Measurements from ENCODE around the gene RXRA. TPM values are rescaled to one million over a fixed set of nuclear protein-coding genes. Genes with fewer than 3 reads are reported as not detected.

RXRA gene
- total and polyA plus RNA-seq, 3 experiments from 2014 or later = 2.1 to 10.0 (median 9.9) TPM

- Histone ChIP-seq H3K4me3 (ENCODE audit: low read length) (no peak overlapping the region), H3K9me3 (ENCODE audit: low read length) (no peaks in the 10 kb centered on the region), H3K27ac (ENCODE audit: low read depth, low read length) (no peak overlapping the region), H3K36me3 (ENCODE audit: insufficient read depth, low read length) (no peaks in the 10 kb centered on the region), H3K4me1 (ENCODE audit: insufficient read depth, low read length) (no peaks in the 10 kb centered on the region), H3K27me3 (ENCODE audit: insufficient read depth, low read length, poor library complexity, severe bottlenecking) (no peaks in the 10 kb centered on the region)
- Mint-ChIP-seq H3K27me3 (peaks cover 2 to 4% of the 10 kb centered on the region in 2 donors), H3K4me3 (no peak overlapping the region), H3K36me3 (peaks cover 0 to 4% (median 0%) of the 10 kb centered on the region in 3 donors), H3K27ac (peak overlapping the region in 1 of 8 donors; percentile 33), H3K9me3 (peaks cover 0 to 4% (median 2%) of the 10 kb centered on the region in 5 donors), H3K4me1 (peaks cover 0 to 2% (median 0%) of the 10 kb centered on the region in 3 donors)
- CTCF ChIA-PET = interaction anchor here (1.2 kb wide), 1 partner anchor 148 kb away, joined by 5 read pairs; no protein-coding TSS in a partner anchor
- peak in 1 of 5 donors; percentile 13 for DNase-seq
- POLR2A ChIA-PET = no interaction called here
These were observed 7.8 kb upstream of the RXRA start for GRCh38 chr9:134318481-134318891.

DNA sequence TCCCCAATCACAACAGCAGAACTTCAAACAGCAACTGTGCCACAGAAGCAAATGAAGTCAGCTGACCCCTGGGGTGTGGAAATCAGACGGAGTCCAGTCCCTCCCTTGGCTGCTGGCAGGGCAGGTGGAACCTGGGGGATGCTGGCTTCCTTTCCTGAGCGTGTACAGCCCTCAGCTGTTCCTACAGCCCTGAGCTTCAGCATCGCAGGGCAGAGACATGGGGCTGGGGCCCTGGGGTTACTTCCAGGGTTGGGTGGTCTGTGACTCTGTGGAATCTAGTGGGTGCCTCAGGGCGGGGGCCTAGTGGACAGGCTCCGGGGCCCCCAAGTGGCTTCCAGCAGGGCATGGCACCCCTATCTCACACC lies 7.3 kb upstream of the RXRA start:
- Mint-ChIP-seq H3K4me1 (peaks cover 0 to 2% (median 0%) of the 10 kb centered on the region in 3 donors), H3K36me3 (no peaks in the 10 kb centered on the region), H3K9me3 (no peaks in the 10 kb centered on the region), H3K27ac (peak overlapping the region in 1 of 8 donors; percentile 33), H3K4me3 (no peak overlapping the region), H3K27me3 (peaks cover 0 to 2% of the 10 kb centered on the region in 2 donors)
- H3K4me3 ChIP-seq (ENCODE audit: low read length) = no peak overlapping the region
- ChIA-PET CTCF (interaction anchor here (1.2 kb wide), 1 partner anchor 148 kb away, joined by 5 read pairs; no protein-coding TSS in a partner anchor), POLR2A (no interaction called here)
- H3K9me3 ChIP-seq (ENCODE audit: low read length) = no peaks in the 10 kb centered on the region
- no peaks in the 10 kb centered on the region for H3K4me1 ChIP-seq (ENCODE audit: insufficient read depth, low read length)
- peak in 1 of 5 donors; percentile 43 for DNase-seq
- no peak overlapping the region for H3K27ac ChIP-seq (ENCODE audit: low read depth, low read length)
- H3K27me3 ChIP-seq (ENCODE audit: insufficient read depth, low read length, poor library complexity, severe bottlenecking) = no peaks in the 10 kb centered on the region
- no peaks in the 10 kb centered on the region for H3K36me3 ChIP-seq (ENCODE audit: insufficient read depth, low read length)

- Histone ChIP-seq H3K4me1 (ENCODE audit: insufficient read depth, low read length) (peaks cover 3% of the 10 kb centered on the region), H3K27ac (ENCODE audit: low read depth, low read length) (no peak overlapping the region), H3K9me3 (ENCODE audit: low read length) (no peaks in the 10 kb centered on the region), H3K36me3 (ENCODE audit: insufficient read depth, low read length) (no peaks in the 10 kb centered on the region), H3K27me3 (ENCODE audit: insufficient read depth, low read length, poor library complexity, severe bottlenecking) (no peaks in the 10 kb centered on the region), H3K4me3 (ENCODE audit: low read length) (no peak overlapping the region)
- Mint-ChIP-seq H3K27ac (no peak overlapping the region), H3K4me1 (peaks cover 3 to 7% (median 5%) of the 10 kb centered on the region in 3 donors), H3K9me3 (no peaks in the 10 kb centered on the region), H3K27me3 (peaks cover 0 to 4% of the 10 kb centered on the region in 2 donors), H3K4me3 (no peak overlapping the region), H3K36me3 (no peaks in the 10 kb centered on the region)
- ChIA-PET POLR2A (interaction anchor here (0.5 kb wide), 1 partner anchor 1434 kb away, joined by 3 read pairs; no protein-coding TSS in a partner anchor), CTCF (no interaction called here)
- DNase-seq = peak in 1 of 5 donors; percentile 35
These were observed 6.7 kb upstream of the RXRA start for GRCh38 chr9:134319306-134320125.

GRCh38 chr9:134320126-134320867 lies 6.0 kb upstream of the RXRA start:
- H3K27me3 Mint-ChIP-seq = peaks cover 0 to 6% of the 10 kb centered on the region in 2 donors
- peak overlapping the region in 1 of 8 donors; percentile 12 for H3K27ac Mint-ChIP-seq
- H3K9me3 Mint-ChIP-seq = no peaks in the 10 kb centered on the region
- peak in 1 of 5 donors; percentile 46 for DNase-seq
- Histone ChIP-seq H3K36me3 (ENCODE audit: insufficient read depth, low read length) (no peaks in the 10 kb centered on the region), H3K4me3 (ENCODE audit: low read length) (no peak overlapping the region), H3K27ac (ENCODE audit: low read depth, low read length) (no peak overlapping the region), H3K27me3 (ENCODE audit: insufficient read depth, low read length, poor library complexity, severe bottlenecking) (no peaks in the 10 kb centered on the region), H3K4me1 (ENCODE audit: insufficient read depth, low read length) (peaks cover 3% of the 10 kb centered on the region), H3K9me3 (ENCODE audit: low read length) (no peaks in the 10 kb centered on the region)
- H3K4me1 Mint-ChIP-seq = peaks cover 4 to 14% (median 8%) of the 10 kb centered on the region in 3 donors
- H3K36me3 Mint-ChIP-seq = no peaks in the 10 kb centered on the region
- POLR2A ChIA-PET = interaction anchor here (0.5 kb wide), 1 partner anchor 1434 kb away, joined by 3 read pairs; no protein-coding TSS in a partner anchor
- CTCF ChIA-PET = no interaction called here
- H3K4me3 Mint-ChIP-seq = peak overlapping the region in 1 of 7 donors; percentile 50

- peaks cover 4 to 14% (median 8%) of the 10 kb centered on the region in 3 donors for H3K4me1 Mint-ChIP-seq
- CTCF ChIA-PET = no interaction called here
- H3K27me3 Mint-ChIP-seq = peaks cover 0 to 6% of the 10 kb centered on the region in 2 donors
These were observed 5.3 kb upstream of the RXRA start for GRCh38 chr9:134320868-134321471.

DNA sequence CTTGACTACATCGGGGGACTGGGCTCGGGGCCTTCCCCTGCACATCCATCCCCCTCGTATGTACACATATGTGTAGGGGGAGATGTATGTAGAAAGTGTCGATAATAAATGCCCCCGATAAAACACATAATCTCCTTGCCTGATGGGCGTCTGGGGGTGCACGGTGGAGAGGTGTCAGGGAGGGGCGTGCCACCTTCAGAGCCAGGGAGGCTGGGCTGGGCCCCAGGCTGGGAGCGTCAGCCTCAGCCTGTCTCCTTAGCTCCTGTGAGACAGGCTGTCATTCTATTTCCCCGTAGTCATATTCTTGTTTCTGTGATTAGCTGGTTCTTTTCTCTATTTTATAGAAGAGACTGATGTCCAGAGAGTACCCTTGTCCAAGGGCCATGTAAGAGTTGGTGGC lies 4.7 kb upstream of the RXRA start:
- peak overlapping the region in 3 of 8 donors; percentile 12 to 38 (median 30) for H3K27ac Mint-ChIP-seq
- CTCF ChIA-PET = no interaction called here
- Histone ChIP-seq H3K27ac (ENCODE audit: low read depth, low read length) (no peak overlapping the region), H3K36me3 (ENCODE audit: insufficient read depth, low read length) (no peaks in the 10 kb centered on the region), H3K4me3 (ENCODE audit: low read length) (no peak overlapping the region), H3K27me3 (ENCODE audit: insufficient read depth, low read length, poor library complexity, severe bottlenecking) (no peaks in the 10 kb centered on the region), H3K4me1 (ENCODE audit: insufficient read depth, low read length) (peaks cover 3% of the 10 kb centered on the region), H3K9me3 (ENCODE audit: low read length) (no peaks in the 10 kb centered on the region)
- no peaks in the 10 kb centered on the region for H3K36me3 Mint-ChIP-seq
- H3K9me3 Mint-ChIP-seq = no peaks in the 10 kb centered on the region
- peaks cover 4 to 14% (median 8%) of the 10 kb centered on the region in 3 donors for H3K4me1 Mint-ChIP-seq
- H3K4me3 Mint-ChIP-seq = peak overlapping the region in 1 of 7 donors; percentile 7
- peaks cover 0 to 6% of the 10 kb centered on the region in 2 donors for H3K27me3 Mint-ChIP-seq
- POLR2A ChIA-PET = no interaction called here
- DNase-seq = peak in 1 of 5 donors; percentile 26

More at GRCh38 chr9:134320868-134321471, 5.3 kb upstream of the RXRA start:
- no peaks in the 10 kb centered on the region for H3K36me3 Mint-ChIP-seq
- H3K9me3 Mint-ChIP-seq = no peaks in the 10 kb centered on the region
- Histone ChIP-seq H3K4me3 (ENCODE audit: low read length) (no peak overlapping the region), H3K36me3 (ENCODE audit: insufficient read depth, low read length) (no peaks in the 10 kb centered on the region), H3K27me3 (ENCODE audit: insufficient read depth, low read length, poor library complexity, severe bottlenecking) (no peaks in the 10 kb centered on the region), H3K27ac (ENCODE audit: low read depth, low read length) (no peak overlapping the region), H3K9me3 (ENCODE audit: low read length) (no peaks in the 10 kb centered on the region), H3K4me1 (ENCODE audit: insufficient read depth, low read length) (peaks cover 3% of the 10 kb centered on the region)
- peak in 1 of 5 donors; percentile 27 for DNase-seq
- no peak overlapping the region for H3K4me3 Mint-ChIP-seq
- peak overlapping the region in 1 of 8 donors; percentile 12 for H3K27ac Mint-ChIP-seq
- POLR2A ChIA-PET = no interaction called here

DNA sequence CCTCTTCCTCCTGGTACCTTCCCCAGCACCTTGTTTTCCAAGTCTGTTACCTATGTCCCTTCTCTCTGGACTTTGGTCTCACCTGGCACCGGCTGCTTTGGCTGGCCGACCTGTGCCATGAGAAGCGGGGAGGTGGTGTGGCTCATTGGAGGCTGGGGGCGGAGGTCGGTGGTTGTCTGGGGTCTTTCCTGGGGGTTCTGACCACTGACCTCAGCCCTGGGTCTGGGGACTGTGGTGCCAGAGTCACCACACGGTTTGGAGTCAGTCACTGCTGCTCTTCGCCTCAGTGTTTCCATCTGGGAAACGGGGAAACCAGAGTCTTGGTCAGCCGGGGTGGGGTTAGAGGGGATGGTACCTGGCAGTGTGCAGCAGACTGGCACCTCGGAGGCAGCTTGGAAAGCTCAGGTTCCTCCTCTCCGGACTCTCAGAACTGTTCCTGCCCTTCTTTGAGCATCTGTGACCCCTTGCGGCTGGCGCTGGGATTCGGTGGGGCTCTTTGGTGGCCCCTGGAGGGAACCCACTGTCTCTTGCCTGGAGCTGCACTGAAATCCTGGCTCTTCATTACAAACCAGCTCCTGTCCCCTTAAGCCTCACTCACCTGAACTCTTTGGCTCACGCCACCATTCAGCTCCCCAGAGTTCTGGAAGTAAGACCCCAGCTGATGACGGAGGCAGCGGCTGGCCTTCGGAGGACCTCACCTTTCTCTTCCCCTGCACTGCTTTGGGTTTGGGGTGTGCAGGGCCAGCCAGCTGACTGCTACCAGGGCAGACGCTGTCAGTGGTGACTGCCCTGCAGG lies 4.1 kb upstream of the RXRA start:
- ChIA-PET CTCF (interaction anchor here (1.1 to 3.4 kb wide), 3 partner anchors 21 to 151 kb away, joined by 3 to 10 read pairs (median 6); no protein-coding TSS in a partner anchor), POLR2A (no interaction called here)
- peak overlapping the region in 2 of 7 donors; percentile 7 to 46 for H3K4me3 Mint-ChIP-seq

More for the DNA sequence above, 4.1 kb upstream of the RXRA start:
- Histone ChIP-seq H3K4me1 (ENCODE audit: insufficient read depth, low read length) (peaks cover 6% of the 10 kb centered on the region), H3K27ac (ENCODE audit: low read depth, low read length) (no peak overlapping the region), H3K36me3 (ENCODE audit: insufficient read depth, low read length) (no peaks in the 10 kb centered on the region), H3K9me3 (ENCODE audit: low read length) (no peaks in the 10 kb centered on the region), H3K27me3 (ENCODE audit: insufficient read depth, low read length, poor library complexity, severe bottlenecking) (no peaks in the 10 kb centered on the region), H3K4me3 (ENCODE audit: low read length) (no peak overlapping the region)
- peak overlapping the region in 2 of 8 donors; percentile 38 to 70 for H3K27ac Mint-ChIP-seq
- no peaks in the 10 kb centered on the region for H3K36me3 Mint-ChIP-seq
- H3K27me3 Mint-ChIP-seq = peaks cover 0 to 6% of the 10 kb centered on the region in 2 donors
- peak in 1 of 5 donors; percentile 45 for DNase-seq
- H3K4me1 Mint-ChIP-seq = peaks cover 4 to 13% (median 8%) of the 10 kb centered on the region in 3 donors
- no peaks in the 10 kb centered on the region for H3K9me3 Mint-ChIP-seq

All from CD8-positive, alpha-beta memory T cell (primary cell).